GM10248 (cell line): ENCODE measurements around the gene WTIP.
"Not testable (repeated sequence)": the region's sequence is repeated elsewhere in the genome, so short reads cannot be mapped to it uniquely, and the experiment has no call there.

ENCODE experiments used
- CTCF ChIA-PET: fragments of 300-600 bp; sonication (Branson Sonifier 250); formaldehyde crosslinking; extraction: SDS; loops from one replicate; lab custom pipeline; 2021; ENCODE audit warnings: antibody characterized with exemption; lab: Yijun Ruan, JAX
- POLR2A ChIA-PET: fragments of 350-650 bp; sonication (Branson Sonifier 250); formaldehyde crosslinking; extraction: SDS; loops from one replicate; lab custom pipeline; 2020; ENCODE audit warnings: antibody characterized with exemption; lab: Yijun Ruan, JAX
- DNase-seq: peaks from one replicate; pipeline ENCODE4 v3.0.0; 2012; ENCODE audit errors: extremely low spot score
- CTCF ChIP-seq: IDR thresholded peaks from 2 replicates; pipeline ENCODE4 v1.5.1; 2012; ENCODE audit warnings: mild to moderate bottlenecking, low read depth; ENCODE audit errors: extremely low read depth, missing control alignments, control extremely low read depth

The WTIP gene

GRCh38 chr19:34454685-34455084 lies 26.9 kb upstream of the WTIP start:
- ChIA-PET CTCF (no interaction called here), POLR2A (no interaction called here)
- no peak for DNase-seq
- no peak for TF ChIP-seq CTCF

GRCh38 chr19:34455783-34456480 lies 25.6 kb upstream of the WTIP start:
- POLR2A ChIA-PET, DNase-seq, CTCF ChIA-PET: not testable (repeated sequence)

GRCh38 chr19:34457446-34457845 lies 24.1 kb upstream of the WTIP start:
- DNase-seq: no peak
- ChIA-PET CTCF (interaction anchor here (1.1 kb wide), 1 partner anchor 14 kb away, joined by 3 read pairs; no protein-coding TSS in a partner anchor), POLR2A (no interaction called here)
- TF ChIP-seq CTCF: no peak

- ChIA-PET CTCF (interaction anchor here (1.2 to 1.6 kb wide), 2 partner anchors 10 to 14 kb away, joined by 3 read pairs; no protein-coding TSS in a partner anchor), POLR2A (no interaction called here)
- no peak for TF ChIP-seq CTCF
- DNase-seq: no peak
Measured at GRCh38 chr19:34458677-34459076, 22.9 kb upstream of the WTIP start.

- ChIA-PET CTCF (interaction anchor here (0.8 to 1.6 kb wide), 3 partner anchors 11 to 17 kb away, joined by 3 read pairs; no protein-coding TSS in a partner anchor), POLR2A (no interaction called here)
- TF ChIP-seq CTCF: no peak
- DNase-seq: no peak
Measured at GRCh38 chr19:34459614-34460013, 21.9 kb upstream of the WTIP start.

GRCh38 chr19:34461375-34462100 lies 20.0 kb upstream of the WTIP start:
- CTCF ChIA-PET: interaction anchor here (1.2 kb wide), 1 partner anchor 15 kb away, joined by 3 read pairs; no protein-coding TSS in a partner anchor
- POLR2A ChIA-PET: no interaction called here
- no peak for DNase-seq

GRCh38 chr19:34464785-34465184 lies 16.8 kb upstream of the WTIP start:
- DNase-seq, POLR2A ChIA-PET, CTCF ChIA-PET: not testable (repeated sequence)

More at GRCh38 chr19:34461375-34462100, 20.0 kb upstream of the WTIP start:
- TF ChIP-seq CTCF: no peak
